Left ventricle myocardium inferior (tissue), 1 donor: ENCODE results near the gene CEACAM20. TPM values are rescaled to one million over a fixed set of nuclear protein-coding genes. Genes with fewer than 3 reads are reported as not detected.
"Not testable (repeated sequence)": the region's sequence is repeated elsewhere in the genome, so short reads cannot be mapped to it uniquely, and the experiment has no call there.

Experiments used
- DNase-seq: peaks from one replicate; pipeline ENCODE4 v3.0.0-alpha.2; 2020
- H3K27ac ChIP-seq: fragments of 200-600 bp; replicated peaks from 2 replicates; pipeline ENCODE4 v1.8.0; 2021
- H3K27me3 ChIP-seq: fragments of 200-600 bp; 2 replicates; pipeline ENCODE4 v1.8.0; 2021; ENCODE audit warnings: low read depth
- H3K36me3 ChIP-seq: fragments of 200-600 bp; 2 replicates; pipeline ENCODE4 v1.8.0; 2021
- H3K4me1 ChIP-seq: fragments of 200-600 bp; 2 replicates; pipeline ENCODE4 v1.8.0; 2021
- H3K4me3 ChIP-seq: fragments of 200-600 bp; 2 replicates; pipeline ENCODE4 v1.8.0; 2021; ENCODE audit warnings: mild to moderate bottlenecking, moderate library complexity
- H3K9me3 ChIP-seq: fragments of 200-600 bp; replicated peaks from 2 replicates; pipeline ENCODE4 v1.8.0; 2021
- CTCF ChIP-seq: fragments of 200-600 bp; IDR thresholded peaks from 2 replicates; pipeline ENCODE4 v1.8.0; 2021; ENCODE audit warnings: antibody characterized with exemption, mild to moderate bottlenecking, borderline replicate concordance
- intact Hi-C: fragments of 100-400 bp; cut with micrococcal nuclease; formaldehyde crosslinking; loops from one replicate; pipeline ENCODE4 v1.11.0; 2022
- total RNA-seq: library from RNA; stranded (reverse); fragmentation: NEBNext Ultra II Directional; extraction: Animal tissue kit (Norgen Biotek cat#: 25700); gene quantifications from one replicate; pipeline ENCODE4 v1.2.1, GENCODE V29; 2021
- donor health status: DM: no; HTN: yes; CAD: no; lungs with severe emphysema.

Gene CEACAM20
- total RNA-seq, 1 donor from 2014 or later, result not detected

- TF ChIP-seq CTCF, result peak; percentile 62
- intact Hi-C loops, result no loop called here
- Histone ChIP-seq H3K9me3 (peaks cover 40% of the 10 kb centered on the region), H3K4me3 (peak within 1 kb of the TSS; percentile 81), H3K36me3 (peaks cover 36% of the 10 kb centered on the region), H3K4me1 (peaks cover 26% of the 10 kb centered on the region), H3K27me3 (peaks cover 4% of the 10 kb centered on the region), H3K27ac (peak within 1 kb of the TSS; percentile 95)
- peak; percentile 96 for DNase-seq
Measured at GRCh38 chr19:44499962-44500949, 29.2 kb downstream of the CEACAM20 start, which contains the start of gene ZNF180. ZNF180 (minus strand) TSS chr19:44500522; CDS start chr19:44497334, 3,188 bp downstream.

- peak overlapping the region; percentile 81 for H3K4me3 ChIP-seq
- peaks cover 43% of the 10 kb centered on the region for H3K36me3 ChIP-seq
- intact Hi-C loops, result no loop called here
- DNase-seq, result no peak
- peak overlapping the region; percentile 95 for H3K27ac ChIP-seq
- no peak for TF ChIP-seq CTCF
- H3K27me3 ChIP-seq, result no peaks in the 10 kb centered on the region
- peaks cover 26% of the 10 kb centered on the region for H3K4me1 ChIP-seq
- peaks cover 47% of the 10 kb centered on the region for H3K9me3 ChIP-seq
Measured at GRCh38 chr19:44499559-44499958, 29.9 kb downstream of the CEACAM20 start.

- peaks cover 52% of the 10 kb centered on the region for H3K9me3 ChIP-seq
- no peak overlapping the region for H3K27ac ChIP-seq
- intact Hi-C loops, result no loop called here
- DNase-seq, result no peak
- peaks cover 26% of the 10 kb centered on the region for H3K4me1 ChIP-seq
- no peaks in the 10 kb centered on the region for H3K27me3 ChIP-seq
- H3K4me3 ChIP-seq, result peak overlapping the region; percentile 81
- peaks cover 49% of the 10 kb centered on the region for H3K36me3 ChIP-seq
- no peak for TF ChIP-seq CTCF
Measured at GRCh38 chr19:44498988-44499387, 30.5 kb downstream of the CEACAM20 start.

GRCh38 chr19:44496711-44497110, 32.8 kb downstream of the CEACAM20 start:
- TF ChIP-seq CTCF, result no peak
- H3K27ac ChIP-seq, result no peak overlapping the region
- peaks cover 71% of the 10 kb centered on the region for H3K36me3 ChIP-seq
- intact Hi-C loops, result no loop called here
- no peaks in the 10 kb centered on the region for H3K27me3 ChIP-seq
- DNase-seq, result no peak
- H3K4me3 ChIP-seq, result no peak overlapping the region
- peaks cover 75% of the 10 kb centered on the region for H3K9me3 ChIP-seq
- peaks cover 26% of the 10 kb centered on the region for H3K4me1 ChIP-seq

DNA sequence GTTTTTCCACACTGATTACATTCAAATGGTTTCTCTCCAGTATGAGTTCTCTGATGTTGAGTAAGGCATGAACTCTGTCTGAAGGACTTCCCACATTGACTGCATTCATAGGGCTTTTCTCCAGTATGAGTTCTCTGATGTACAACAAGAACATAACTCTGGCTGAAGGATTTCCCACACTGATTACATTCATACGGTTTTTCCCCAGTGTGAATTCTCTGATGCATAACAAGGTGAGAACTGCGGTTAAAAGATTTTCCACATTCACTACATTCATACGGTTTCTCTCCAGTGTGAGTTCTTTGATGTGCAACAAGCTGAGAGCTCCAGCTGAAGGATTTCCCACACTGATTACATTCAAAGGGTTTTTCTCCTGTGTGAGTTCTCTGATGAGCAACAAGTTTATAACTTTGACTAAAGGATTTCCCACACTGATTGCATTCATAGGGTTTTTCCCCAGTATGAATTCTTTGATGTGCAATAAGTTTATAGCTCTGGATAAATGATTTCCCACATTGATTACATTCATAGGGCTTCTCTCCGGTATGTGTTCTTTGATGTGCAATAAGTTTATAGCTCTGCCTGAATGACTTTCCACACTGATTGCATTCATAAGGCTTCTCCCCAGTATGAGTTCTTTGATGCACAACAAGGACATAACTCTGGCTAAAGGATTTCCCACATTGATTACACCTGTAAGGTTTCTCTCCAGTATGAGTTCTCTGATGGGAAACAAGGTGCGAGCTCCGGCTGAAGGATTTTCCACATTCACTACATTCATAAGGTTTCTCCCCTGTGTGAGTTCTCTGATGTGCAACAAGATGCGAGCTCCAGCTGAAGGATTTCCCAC, 52.7 kb downstream of the CEACAM20 start:
- Histone ChIP-seq H3K36me3 (peaks cover 96% of the 10 kb centered on the region), H3K27me3 (no peaks in the 10 kb centered on the region), H3K9me3 (peaks cover 100% of the 10 kb centered on the region), H3K4me1 (no peaks in the 10 kb centered on the region), H3K27ac (no peak overlapping the region), H3K4me3 (no peak overlapping the region)
- DNase-seq, result no peak
- TF ChIP-seq CTCF, result no peak
- intact Hi-C loops, result loop anchor here (10.0 kb wide), 1 partner anchor 622 kb away; no protein-coding TSS in a partner anchor

DNA sequence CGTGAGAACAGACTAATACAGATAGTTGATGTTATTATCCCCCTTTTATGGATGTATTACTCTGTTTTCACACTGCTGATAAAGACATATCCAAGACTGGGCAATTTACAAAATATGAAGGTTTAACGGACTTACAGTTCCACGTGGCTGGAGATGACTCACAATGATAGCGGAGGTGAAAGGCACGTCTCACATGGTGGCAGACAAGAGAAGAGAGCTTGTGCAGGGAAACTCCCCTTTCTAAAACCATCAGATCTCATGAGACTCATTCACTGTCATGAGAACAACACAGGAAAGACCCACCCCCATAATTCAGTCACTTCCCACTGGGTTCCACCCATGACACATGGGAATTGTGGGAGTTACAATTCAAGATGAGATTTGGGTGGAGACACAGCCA, 60.7 kb downstream of the CEACAM20 start:
- DNase-seq, result not testable (repeated sequence)
- H3K9me3 ChIP-seq, result peaks cover 100% of the 10 kb centered on the region

GRCh38 chr19:44462600-44463286, 66.7 kb downstream of the CEACAM20 start:
- H3K4me3 ChIP-seq, H3K27me3 ChIP-seq, DNase-seq, intact Hi-C loops, H3K27ac ChIP-seq, H3K4me1 ChIP-seq, H3K36me3 ChIP-seq: not testable (repeated sequence)
- H3K9me3 ChIP-seq, result peaks cover 94% of the 10 kb centered on the region

More for the DNA sequence above, 60.7 kb downstream of the CEACAM20 start:
- H3K27me3 ChIP-seq, H3K27ac ChIP-seq, H3K4me1 ChIP-seq, H3K4me3 ChIP-seq, intact Hi-C loops: not testable (repeated sequence)
- peaks cover 27% of the 10 kb centered on the region for H3K36me3 ChIP-seq
